T-helper 1 cell (primary cell): Measurements from ENCODE around the gene BRD3.
A peak's percentile ranks its signal among the peaks of the same experiment; 100 is the strongest.

Source experiments
- DNase-seq, 5 donors: peaks; one replicate each; pipeline ENCODE4 v3.0.0-alpha.2; 2012 to 2020

Gene BRD3

DNA sequence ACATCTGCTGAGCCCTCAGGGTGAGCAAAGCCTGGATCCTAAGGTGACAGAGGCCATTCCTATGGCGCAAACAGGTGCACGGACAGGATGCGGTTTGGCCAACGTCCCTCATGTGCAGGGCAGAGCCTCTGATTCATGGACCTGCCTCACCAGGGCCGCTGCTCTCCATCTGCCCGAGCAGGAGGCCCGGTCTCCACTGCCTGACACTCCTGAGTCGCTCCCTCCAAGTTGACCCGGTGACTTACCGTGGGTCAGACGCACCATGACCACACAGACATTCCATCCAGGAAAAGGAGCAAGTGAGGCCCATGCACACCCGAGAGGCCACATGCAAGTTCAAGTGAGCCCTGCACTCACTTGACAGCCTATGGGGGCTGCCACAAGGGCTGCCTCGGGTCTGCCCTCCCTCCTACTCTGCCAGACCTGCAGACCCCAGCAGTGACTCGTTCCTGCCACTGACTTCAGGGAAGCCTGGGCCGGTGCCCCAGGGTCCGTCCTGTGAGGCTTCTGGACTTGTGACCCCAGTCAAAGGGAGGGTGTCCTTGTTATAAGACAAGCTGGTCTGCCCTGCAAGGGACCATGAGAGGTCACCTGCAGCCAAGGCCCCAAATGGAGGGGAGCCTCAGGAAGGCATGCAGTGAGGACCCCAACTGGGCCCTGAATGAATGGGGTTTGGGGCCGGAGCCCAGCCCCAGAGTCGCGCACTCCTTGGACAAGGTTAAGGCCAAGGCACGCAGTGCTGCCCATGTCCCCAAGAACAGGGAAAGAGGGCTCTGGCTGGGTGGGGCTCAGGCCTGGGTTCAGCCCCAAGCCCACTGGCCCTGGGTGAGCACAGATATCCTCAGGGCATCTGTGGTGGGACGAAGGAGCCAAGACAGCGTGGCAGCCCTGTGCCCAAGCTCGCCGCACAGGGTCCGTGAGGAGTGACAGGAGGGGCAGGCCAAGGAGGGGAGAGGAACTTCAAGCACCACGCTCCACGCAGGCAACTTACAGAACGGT lies 32.5 kb downstream of the BRD3 start:
- DNase-seq = no peak

DNA sequence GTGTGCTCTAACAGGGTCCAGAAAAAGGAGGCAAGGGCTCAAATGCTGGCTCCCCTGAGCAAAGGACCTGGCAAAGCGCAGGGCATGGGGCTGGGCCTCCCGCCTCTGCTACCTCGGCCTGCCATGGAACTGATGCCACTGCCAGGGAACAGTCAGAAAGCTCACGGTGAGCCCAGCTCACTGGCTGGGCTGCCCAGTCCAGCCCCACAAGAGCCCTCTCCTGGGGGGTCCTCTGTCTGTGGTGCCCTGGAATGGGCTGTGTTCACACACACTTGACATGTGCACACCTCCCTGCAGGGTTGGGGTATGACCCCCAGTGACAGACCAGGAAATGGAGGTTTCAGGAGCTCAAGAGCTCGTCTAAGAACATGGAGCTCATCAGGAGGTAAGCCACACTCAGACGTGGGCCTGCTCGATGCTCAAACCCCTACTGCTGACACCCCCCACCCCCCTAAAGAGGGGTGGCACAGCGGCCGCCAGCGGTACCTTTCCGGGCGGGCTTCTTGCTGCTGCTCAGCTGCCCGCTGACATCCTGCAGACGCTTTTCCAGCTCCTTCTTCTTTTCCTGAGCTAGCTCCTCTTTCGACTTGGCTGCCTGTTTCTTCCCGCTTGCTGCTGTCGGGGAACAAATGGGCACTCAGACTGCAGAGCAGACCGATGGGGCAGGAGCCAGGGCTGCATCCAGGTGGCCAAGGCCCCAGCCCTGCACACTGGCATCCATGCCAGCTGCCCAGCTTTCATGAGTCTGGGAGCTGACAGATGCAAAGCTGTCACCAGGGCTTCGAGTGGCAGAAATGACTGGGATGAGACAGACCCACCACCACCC lies 33.4 kb downstream of the BRD3 start:
- no peak for DNase-seq

- no peak for DNase-seq
Measured at GRCh38 chr9:134033516-134034214, 34.2 kb downstream of the BRD3 start.

DNA sequence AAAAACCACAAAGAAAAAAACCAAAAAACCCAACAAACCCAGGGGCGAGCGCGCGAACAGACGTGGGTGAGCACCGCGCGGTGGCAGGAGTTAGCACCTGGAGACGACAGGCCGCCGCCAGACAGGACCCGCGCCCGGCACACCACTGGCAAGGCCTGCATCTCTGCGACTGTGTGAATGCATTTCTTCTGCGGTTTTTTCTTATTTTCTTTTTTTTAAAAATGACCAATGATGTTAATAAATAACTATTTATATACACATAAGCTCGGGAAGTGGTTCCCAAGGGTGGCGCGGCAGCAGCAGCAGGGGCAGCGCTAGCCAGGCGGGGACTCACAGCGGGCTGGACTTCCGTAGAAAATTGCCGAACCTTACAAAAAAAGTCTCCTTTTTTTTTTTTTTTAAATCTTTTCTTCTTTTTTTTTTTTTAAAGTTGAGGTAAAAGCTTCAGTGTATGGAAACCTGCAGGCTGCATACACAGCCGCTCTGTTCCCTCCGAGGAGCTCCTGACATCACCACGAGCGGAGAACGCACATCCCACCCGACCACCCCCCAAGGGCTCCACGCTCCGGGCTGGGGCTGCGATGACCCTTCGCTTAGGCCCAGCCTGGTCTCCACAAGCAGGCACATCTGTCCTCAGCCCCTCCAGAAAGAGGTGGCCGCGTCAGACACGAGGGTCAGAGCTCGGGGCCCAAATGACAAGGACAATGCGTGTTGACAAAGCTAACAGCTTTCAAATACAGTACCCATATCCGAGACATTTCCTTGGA lies 35.2 kb downstream of the BRD3 start:
- DNase-seq = no peak

- no peak for DNase-seq
Measured at GRCh38 chr9:134031783-134032182, 36.0 kb downstream of the BRD3 start.

DNA sequence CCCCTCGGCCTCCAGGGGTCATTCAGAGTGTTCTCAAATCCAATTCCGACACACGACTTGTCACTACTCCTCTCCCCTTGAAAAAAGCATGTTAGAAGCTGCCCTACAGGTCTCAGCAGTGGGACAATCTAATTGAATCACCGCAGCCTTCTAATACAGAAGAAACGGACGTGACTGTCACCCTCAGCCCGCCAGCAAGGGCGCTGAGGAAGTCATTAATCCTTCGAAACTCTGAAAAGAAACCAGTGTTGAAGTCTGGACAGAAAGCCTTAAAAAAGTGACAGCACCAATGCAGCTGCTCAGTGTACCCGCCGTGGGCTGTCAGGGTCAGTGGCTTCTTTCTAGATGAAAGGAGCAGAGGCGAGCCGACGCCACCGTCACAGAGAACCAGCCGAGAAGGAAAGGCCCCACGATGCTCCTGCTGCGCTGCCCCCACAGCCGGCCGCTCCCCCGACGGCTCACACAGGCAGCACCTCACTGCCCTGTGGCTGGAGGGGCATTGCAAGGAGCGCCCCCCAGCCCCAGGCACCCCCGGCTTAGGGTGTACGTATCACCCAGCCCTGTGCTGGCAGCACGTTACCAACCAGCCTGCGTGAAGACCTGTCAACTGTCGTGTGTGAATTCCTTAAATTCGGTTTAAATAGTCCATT lies 36.9 kb downstream of the BRD3 start:
- DNase-seq = no peak

GRCh38 chr9:134029248-134030226 lies 38.3 kb downstream of the BRD3 start:
- DNase-seq = no peak

DNA sequence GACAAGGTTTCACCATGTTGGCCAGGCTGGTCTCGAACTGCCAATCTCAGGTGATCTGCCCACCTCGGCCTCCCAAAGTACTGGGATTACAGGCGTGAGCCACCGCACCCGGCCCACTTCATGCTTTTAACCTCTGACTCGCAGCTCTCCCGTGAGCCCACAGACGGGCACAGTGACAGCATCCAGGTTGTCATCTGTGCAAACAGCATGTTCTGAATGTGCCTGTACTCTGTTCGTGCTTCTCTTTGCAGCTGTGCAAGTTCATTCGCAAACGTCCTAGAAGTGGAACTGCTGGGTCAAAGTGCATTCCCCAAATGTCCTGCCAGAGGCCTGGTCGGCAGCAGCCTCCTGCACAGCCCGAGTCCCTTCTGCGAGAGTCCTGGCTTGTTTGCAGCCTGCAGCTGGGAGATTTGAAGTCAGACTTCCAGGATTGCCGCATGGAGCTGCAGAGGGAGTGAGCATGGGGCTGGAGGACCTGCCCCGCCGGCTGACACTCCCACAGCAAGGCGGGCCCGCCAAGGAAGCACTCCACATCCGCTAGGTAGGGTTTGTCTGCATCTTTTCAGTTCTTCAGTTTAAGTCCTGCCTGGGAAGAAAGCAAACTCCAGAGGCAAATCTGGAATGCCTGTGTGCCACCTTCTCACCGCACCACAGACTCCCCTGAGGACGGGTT lies 39.1 kb downstream of the BRD3 start:
- no peak for DNase-seq

DNA sequence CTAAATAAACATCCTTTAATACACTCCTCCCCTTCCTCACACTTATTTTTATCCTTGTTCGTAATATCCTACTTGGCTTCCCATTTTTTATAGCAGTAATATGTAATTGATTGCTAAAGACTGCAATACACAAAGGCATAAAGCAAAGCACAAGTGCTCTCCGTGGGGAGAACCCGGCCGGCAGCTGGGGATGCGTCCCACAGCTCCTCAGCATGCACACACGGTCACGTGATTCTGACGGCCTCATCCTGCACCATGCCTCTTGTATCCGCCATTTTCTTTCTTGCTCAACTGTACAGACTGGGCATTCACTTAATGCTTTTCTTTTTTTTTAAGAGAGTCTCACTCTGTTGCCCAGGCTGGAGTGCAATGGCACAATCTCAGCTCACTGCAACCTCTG lies 39.8 kb downstream of the BRD3 start:
- DNase-seq = no peak

GRCh38 chr9:134027561-134027960 lies 40.3 kb downstream of the BRD3 start:
- no peak for DNase-seq

DNA sequence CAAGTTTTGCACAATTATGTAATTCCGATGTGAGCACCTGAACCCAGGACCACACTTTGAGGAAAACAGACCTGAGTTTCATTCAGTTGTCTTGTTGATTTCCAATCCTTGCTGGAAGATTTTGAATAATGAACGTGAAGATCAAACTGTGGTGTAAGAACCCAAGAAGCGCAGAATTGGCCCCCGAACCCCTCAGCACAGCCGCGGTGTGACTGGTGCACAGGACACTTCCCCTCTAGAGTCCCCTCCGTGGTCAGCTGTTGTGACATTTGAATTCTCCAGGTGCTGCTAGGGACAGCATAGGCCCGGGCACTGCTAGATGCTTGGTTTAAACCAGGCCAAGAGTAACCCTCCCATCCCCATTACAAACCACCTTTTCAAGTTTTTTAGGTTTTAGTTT lies 40.8 kb downstream of the BRD3 start:
- DNase-seq = no peak

DNA sequence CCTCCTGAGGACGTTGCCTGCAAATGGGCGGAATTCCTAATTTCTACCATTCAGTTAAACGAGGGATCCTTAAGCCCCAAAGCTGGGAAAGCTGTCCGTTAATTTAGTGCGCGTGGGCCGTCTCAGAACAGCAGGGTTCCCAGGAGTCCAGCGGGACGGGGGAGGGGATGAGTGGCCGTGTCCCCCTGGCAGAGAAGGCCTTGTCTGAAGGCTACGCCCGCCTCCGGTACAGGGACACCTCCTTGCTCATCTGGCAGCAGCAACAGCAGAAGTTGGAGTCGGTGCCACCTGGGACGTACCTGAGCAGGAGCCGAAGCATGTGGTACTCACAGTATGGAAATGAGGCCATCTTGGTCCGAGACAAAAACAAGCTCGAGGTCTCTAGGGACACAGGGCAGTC lies 41.2 kb downstream of the BRD3 start:
- DNase-seq = no peak

GRCh38 chr9:134025606-134026541 lies 42.0 kb downstream of the BRD3 start:
- DNase-seq = peak in 4 of 5 donors; percentile 30 to 48 (median 38)

DNA sequence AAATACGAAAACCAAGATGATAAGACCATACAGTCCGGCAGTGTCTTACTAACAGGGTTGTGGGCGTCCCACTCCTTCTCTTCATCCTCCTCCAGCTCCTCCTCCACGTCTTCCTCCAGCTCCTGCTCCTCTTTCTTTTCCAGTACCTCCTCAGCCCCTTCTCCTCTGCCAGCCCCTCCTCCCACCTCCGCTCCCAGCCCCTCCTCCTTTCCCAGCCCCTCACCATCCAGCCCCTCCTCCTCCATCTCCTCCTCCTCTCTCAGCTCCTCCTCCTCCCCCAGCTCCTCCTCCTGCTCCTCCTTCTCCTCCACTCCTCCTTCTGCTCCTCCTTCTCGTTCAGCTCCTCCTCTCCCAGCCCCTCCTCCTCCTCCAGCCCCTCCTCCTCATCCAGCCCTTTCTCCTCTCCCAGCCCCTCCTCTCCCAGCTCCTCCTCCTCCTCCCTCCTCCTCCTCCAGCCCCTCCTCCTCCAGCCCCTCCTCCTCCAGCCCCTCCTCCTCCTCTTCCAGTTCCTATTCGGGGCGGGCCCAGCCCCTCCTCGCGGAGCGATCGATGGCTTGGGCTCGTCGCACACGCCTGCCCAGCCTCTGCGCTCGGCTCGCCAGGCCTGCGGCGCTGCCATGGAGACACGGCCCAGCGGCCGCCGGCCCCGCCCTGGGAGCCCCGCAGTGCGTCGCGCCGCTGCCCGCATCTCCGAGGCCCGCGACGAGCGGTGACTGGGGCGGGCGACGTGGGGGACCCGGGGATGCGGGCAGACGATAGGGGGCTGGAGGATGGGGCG lies 42.8 kb downstream of the BRD3 start, which contains the start of gene BRD3OS:
BRD3OS (plus strand) TSS at position 654 of the 778 bp plus-strand sequence. CDS start 1,267 bp downstream, outside the sequence.
- DNase-seq = peak; percentile 87 to 96 (median 90)

GRCh38 chr9:134024214-134024792 lies 43.5 kb downstream of the BRD3 start:
- DNase-seq = no peak

DNA sequence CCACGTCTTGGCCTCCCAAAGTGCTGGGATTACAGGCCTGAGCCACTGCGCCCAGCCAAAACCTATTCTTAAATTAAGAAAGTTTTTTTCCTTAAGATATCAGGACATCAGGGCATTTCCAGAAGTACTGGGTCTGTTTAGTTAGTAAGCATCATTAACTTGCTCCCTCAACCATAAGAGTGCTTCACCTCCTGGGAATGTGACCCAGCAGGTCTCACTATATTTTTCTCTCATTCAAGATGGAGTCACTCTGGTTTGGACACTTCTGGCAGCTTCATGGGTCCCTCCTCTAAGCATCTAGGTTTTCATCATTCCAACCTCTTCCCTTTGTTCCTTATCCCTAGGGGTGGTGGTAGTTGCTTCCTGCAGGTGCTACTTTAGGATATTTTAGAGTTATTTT lies 52.9 kb downstream of the BRD3 start:
- DNase-seq = no peak

DNA sequence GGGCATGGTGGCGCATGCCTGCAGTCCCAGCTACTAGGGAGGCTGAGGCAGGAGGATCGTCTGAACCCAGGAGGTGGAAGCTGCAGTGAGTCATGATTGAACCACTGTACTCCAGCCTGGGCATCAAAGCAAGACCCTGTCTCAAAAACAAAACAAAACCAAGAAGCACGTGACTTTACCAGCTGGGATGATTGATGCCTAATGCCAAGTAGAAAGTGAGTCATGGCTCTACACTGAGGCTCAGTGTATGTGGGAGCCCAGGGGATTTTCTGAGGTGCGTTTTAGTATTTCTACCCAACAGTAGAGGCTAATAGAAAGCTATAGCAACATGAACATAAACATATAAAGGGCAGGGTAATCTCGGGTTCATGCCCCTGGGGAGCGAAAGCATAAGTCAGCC lies 56.4 kb downstream of the BRD3 start:
- no peak for DNase-seq
